Panc1 (cell line): ENCODE measurements around the gene CANT1. TPM values are rescaled to one million over a fixed set of nuclear protein-coding genes. Genes with fewer than 3 reads are reported as not detected.

Experiments used
- ATAC-seq: fragments of 200-7000 bp; cut with Tn5 transposase; 2 replicates; pipeline ENCODE4 v1.9.1; 2020; ENCODE audit warnings: mild to moderate bottlenecking, moderate library complexity
- BruUV-seq: library from RNA; stranded (reverse); fragments of 400-500 nt; replicated peaks from 2 replicates; lab custom pipeline; 2021; lab: Mats Ljungman, UMichigan
- CTCF ChIA-PET: fragments of 300-600 bp; sonication (Branson Sonifier 250); formaldehyde crosslinking; loops from one replicate; lab custom pipeline; 2022; ENCODE audit warnings: antibody characterized with exemption; lab: Charles Lee
- POLR2A ChIA-PET: fragments of 300-600 bp; sonication (Branson Sonifier 250); formaldehyde crosslinking; loops from one replicate; lab custom pipeline; 2022; ENCODE audit warnings: antibody characterized with exemption; lab: Charles Lee
- DNase-seq: peaks from one replicate; pipeline ENCODE4 v3.0.0-alpha.2; 2010; ENCODE audit warnings: low read depth, low spot score
- H3K27ac ChIP-seq: 2 replicates; pipeline ENCODE4 v1.5.1; 2011; ENCODE audit warnings: mild to moderate bottlenecking, low read length, inconsistent platforms
- H3K27me3 ChIP-seq: fragments of 200-500 bp; sonication (Bioruptor generic); 2 replicates; pipeline ENCODE4 v1.6.0; 2014; ENCODE audit warnings: low read length, inconsistent platforms; ENCODE audit not compliant: control insufficient read depth, insufficient read depth
- H3K36me3 ChIP-seq: fragments of 200-500 bp; sonication (Bioruptor generic); 2 replicates; pipeline ENCODE4 v1.5.1; 2014; ENCODE audit warnings: inconsistent platforms, mild to moderate bottlenecking, low read length, moderate library complexity; ENCODE audit not compliant: control insufficient read depth, insufficient read depth
- H3K4me1 ChIP-seq: 2 replicates; pipeline ENCODE4 v1.5.1; 2011; ENCODE audit warnings: inconsistent platforms, mild to moderate bottlenecking, low read length, moderate library complexity; ENCODE audit not compliant: control insufficient read depth, insufficient read depth
- H3K4me3 ChIP-seq, 2 experiments: 2 replicates each; pipeline ENCODE4 v1.5.1; 2011 to 2012; ENCODE audit warnings: low read depth in 2 of 2, low read length in 2 of 2, mild to moderate bottlenecking in 2 of 2, inconsistent platforms in 1 of 2, moderate library complexity in 1 of 2
- H3K9me3 ChIP-seq: fragments of 200-500 bp; sonication (Bioruptor generic); 2 replicates; pipeline ENCODE4 v1.5.1; 2014; ENCODE audit warnings: low read depth, mild to moderate bottlenecking, inconsistent platforms, low read length, moderate library complexity; ENCODE audit not compliant: control insufficient read depth, insufficient read depth
- CTCF ChIP-seq: fragments of 450-650 bp; IDR thresholded peaks from 2 replicates; pipeline ENCODE4 v1.5.1; 2017; ENCODE audit warnings: mild to moderate bottlenecking
- POLR2AphosphoS5 ChIP-seq: IDR thresholded peaks from 2 replicates; pipeline ENCODE4 v1.6.1; 2012; ENCODE audit warnings: mild to moderate bottlenecking, low read depth, low read length, moderate library complexity
- REST ChIP-seq, 2 experiments: IDR thresholded peaks; 2 replicates each; pipeline ENCODE4 v1.6.1; 2011 to 2012; ENCODE audit warnings: low read depth in 2 of 2, control low read depth in 1 of 2, low read length in 1 of 2, mild to moderate bottlenecking in 1 of 2, moderate library complexity in 1 of 2; ENCODE audit not compliant: insufficient read depth in 1 of 2
- SIN3A ChIP-seq: IDR thresholded peaks from 2 replicates; pipeline ENCODE4 v1.6.1; 2012; ENCODE audit warnings: low read depth, mild to moderate bottlenecking, low read length, moderate library complexity, borderline replicate concordance; ENCODE audit not compliant: insufficient read depth
- TCF7L2 ChIP-seq: IDR thresholded peaks from 2 replicates; pipeline ENCODE4 v1.6.1; 2011; ENCODE audit warnings: mild to moderate bottlenecking, low read depth, low read length, inconsistent platforms
- in situ Hi-C: cut with HindIII; loops from 2 replicates; pipeline ENCODE4 v1.10.0; 2016; ENCODE audit warnings: low sequenced_read_pairs, low pct_unique_long_range_greater_than_20kb
- intact Hi-C: fragments of 100-400 bp; cut with micrococcal nuclease; formaldehyde crosslinking; loops from one replicate; pipeline ENCODE4 v1.10.0; 2022; ENCODE audit not compliant: unreplicated experiment
- total RNA-seq: library from RNA; stranded (reverse); gene quantifications from one replicate; pipeline ENCODE4 v1.2.1, GENCODE V29; 2021; ENCODE audit not compliant: unreplicated experiment

CANT1 gene
- total RNA-seq, 1 experiment from 2014 or later, result 160 TPM

GRCh38 chr17:78998311-78999055, 11.1 kb downstream of the CANT1 start:
- no peak overlapping the region for H3K4me3 ChIP-seq
- DNase-seq, result no peak
- H3K4me1 ChIP-seq, result no peaks in the 10 kb centered on the region
- POLR2A ChIA-PET, result no interaction called here
- intact Hi-C loops (no loop called here), in situ Hi-C loops (no loop called here)
- H3K9me3 ChIP-seq, result no peaks in the 10 kb centered on the region
- 0 out of 2 replicates have a peak, but pooled peaks have one; percentile 11 for ATAC-seq
- H3K36me3 ChIP-seq, result peaks cover 13% of the 10 kb centered on the region
- no peak for TF ChIP-seq CTCF
- no peak for TF ChIP-seq SIN3A
- no peak for TF ChIP-seq POLR2AphosphoS5
- no peak for TF ChIP-seq TCF7L2
- TF ChIP-seq REST (IDR thresholded peaks at IDR 0.05; ENCODE audit: insufficient read depth in 1 of 2, low read depth in 2 of 2, low read length in 1 of 2), result no peak
- no TSS peak for BruUV-seq
- no peak overlapping the region for H3K27ac ChIP-seq
- no peaks in the 10 kb centered on the region for H3K27me3 ChIP-seq
- CTCF ChIA-PET, result no interaction called here

- Histone ChIP-seq H3K4me1 (no peaks in the 10 kb centered on the region), H3K27me3 (no peaks in the 10 kb centered on the region), H3K4me3 (no peak overlapping the region), H3K27ac (no peak overlapping the region), H3K9me3 (no peaks in the 10 kb centered on the region), H3K36me3 (peaks cover 9% of the 10 kb centered on the region)
- ChIA-PET CTCF (no interaction called here), POLR2A (no interaction called here)
- DNase-seq (no peak), ATAC-seq (no peak)
- in situ Hi-C loops, result no loop called here
- TF ChIP-seq SIN3A (no peak), TCF7L2 (no peak), CTCF (no peak), POLR2AphosphoS5 (no peak), REST (IDR thresholded peaks at IDR 0.05; ENCODE audit: insufficient read depth in 1 of 2, low read depth in 2 of 2, low read length in 1 of 2) (no peak)
- no TSS peak for BruUV-seq
- intact Hi-C loops, result no loop called here
Measured at GRCh38 chr17:78997881-78998280, 11.7 kb downstream of the CANT1 start.
